ENCODE measurements around the gene POLDIP2. TPM values are rescaled to one million over a fixed set of nuclear protein-coding genes. Genes with fewer than 3 reads are reported as not detected.

POLDIP2 gene
- total RNA-seq, 1 donor from 2014 or later: 103 TPM

- no peak overlapping the region for H3K4me3 ChIP-seq (ENCODE audit: low read depth, low read length)
Observed at GRCh38 chr17:28381141-28381825, 24.0 kb upstream of the POLDIP2 start.

DNA sequence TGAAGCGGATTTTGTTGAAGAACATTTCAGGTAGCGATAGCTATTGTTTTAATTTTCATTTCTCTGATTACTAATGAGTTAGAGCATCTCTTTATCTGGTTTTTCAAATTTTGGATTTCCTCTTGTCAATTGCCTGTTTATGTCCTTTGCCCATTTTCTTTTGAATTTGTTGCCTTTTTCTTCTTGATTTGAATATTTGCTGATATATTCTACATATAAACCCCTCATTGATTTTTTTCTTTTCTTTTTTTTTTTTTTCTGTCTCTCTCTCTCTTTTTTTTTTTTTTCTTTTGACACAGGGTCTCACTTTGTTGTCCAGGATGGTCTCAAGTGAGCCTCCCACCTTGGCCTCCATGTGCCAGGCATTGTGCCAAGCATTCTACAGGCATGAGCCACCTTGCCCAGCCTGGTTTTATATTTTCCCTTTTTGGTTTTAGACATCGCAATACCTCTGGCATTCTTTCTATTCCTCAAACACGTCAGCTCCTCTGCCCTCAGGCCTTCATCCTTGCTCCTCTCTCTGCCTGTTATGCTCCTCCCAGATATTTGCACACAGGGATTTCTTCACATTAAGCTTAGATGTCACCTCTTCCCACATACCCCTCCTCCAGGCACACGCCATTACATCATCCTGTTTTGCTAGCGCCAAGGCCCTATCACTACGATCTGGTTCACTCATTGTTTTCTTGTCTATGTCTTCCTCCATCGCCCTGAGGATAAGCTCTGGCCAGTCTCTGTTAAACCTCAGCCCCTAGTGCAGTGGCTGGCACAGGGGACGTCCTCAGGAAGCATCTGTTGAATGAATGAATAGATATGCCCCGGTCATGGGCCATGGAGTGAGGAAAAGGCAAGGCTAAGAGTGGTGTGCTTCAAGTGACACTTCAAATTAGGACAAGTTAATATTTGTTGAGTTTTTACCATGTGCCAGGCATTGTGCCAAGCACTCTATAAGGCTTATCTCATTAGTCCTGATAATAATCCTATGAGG is 22.8 kb upstream of the POLDIP2 start:
- Histone ChIP-seq H3K36me3 (ENCODE audit: control insufficient read depth, insufficient read depth, low read length) (no peaks in the 10 kb centered on the region), H3K27me3 (ENCODE audit: control insufficient read depth, insufficient read depth, low read length) (peaks cover 34% of the 10 kb centered on the region), H3K4me3 (ENCODE audit: low read depth, low read length) (no peak overlapping the region)
- DNase-seq (ENCODE audit: low read depth): no peak
- no peak for TF ChIP-seq CTCF (IDR thresholded peaks at IDR 0.05; ENCODE audit: insufficient read depth, low read length, poor library complexity, severe bottlenecking)

More at GRCh38 chr17:28381141-28381825, 24.0 kb upstream of the POLDIP2 start:
- no peaks in the 10 kb centered on the region for H3K36me3 ChIP-seq (ENCODE audit: control insufficient read depth, insufficient read depth, low read length)
- no peak for DNase-seq (ENCODE audit: low read depth)
- peaks cover 38% of the 10 kb centered on the region for H3K27me3 ChIP-seq (ENCODE audit: control insufficient read depth, insufficient read depth, low read length)
- TF ChIP-seq CTCF (IDR thresholded peaks at IDR 0.05; ENCODE audit: insufficient read depth, low read length, poor library complexity, severe bottlenecking): peak; percentile 61

DNA sequence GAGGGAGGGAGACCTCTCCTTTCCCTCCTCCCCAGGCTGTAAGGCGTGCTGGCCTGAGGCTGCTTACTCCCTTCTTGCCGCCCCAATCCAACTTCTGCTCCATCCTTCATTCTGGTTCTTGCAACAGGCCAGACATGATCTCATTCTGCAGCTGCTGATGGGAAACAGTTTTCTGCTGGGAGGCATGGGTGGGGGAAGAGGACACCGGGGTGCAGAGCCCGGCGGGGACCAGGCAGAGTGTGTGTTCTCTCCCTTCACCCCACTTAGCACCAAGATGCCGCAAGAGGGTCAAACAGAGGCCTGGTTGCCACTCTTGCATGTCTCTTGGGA is 15.6 kb upstream of the POLDIP2 start:
- Histone ChIP-seq H3K36me3 (ENCODE audit: control insufficient read depth, insufficient read depth, low read length) (no peaks in the 10 kb centered on the region), H3K4me3 (ENCODE audit: low read depth, low read length) (no peak overlapping the region), H3K27me3 (ENCODE audit: control insufficient read depth, insufficient read depth, low read length) (peaks cover 11% of the 10 kb centered on the region)
- no peak for TF ChIP-seq CTCF (IDR thresholded peaks at IDR 0.05; ENCODE audit: insufficient read depth, low read length, poor library complexity, severe bottlenecking)
- no peak for DNase-seq (ENCODE audit: low read depth)

DNA sequence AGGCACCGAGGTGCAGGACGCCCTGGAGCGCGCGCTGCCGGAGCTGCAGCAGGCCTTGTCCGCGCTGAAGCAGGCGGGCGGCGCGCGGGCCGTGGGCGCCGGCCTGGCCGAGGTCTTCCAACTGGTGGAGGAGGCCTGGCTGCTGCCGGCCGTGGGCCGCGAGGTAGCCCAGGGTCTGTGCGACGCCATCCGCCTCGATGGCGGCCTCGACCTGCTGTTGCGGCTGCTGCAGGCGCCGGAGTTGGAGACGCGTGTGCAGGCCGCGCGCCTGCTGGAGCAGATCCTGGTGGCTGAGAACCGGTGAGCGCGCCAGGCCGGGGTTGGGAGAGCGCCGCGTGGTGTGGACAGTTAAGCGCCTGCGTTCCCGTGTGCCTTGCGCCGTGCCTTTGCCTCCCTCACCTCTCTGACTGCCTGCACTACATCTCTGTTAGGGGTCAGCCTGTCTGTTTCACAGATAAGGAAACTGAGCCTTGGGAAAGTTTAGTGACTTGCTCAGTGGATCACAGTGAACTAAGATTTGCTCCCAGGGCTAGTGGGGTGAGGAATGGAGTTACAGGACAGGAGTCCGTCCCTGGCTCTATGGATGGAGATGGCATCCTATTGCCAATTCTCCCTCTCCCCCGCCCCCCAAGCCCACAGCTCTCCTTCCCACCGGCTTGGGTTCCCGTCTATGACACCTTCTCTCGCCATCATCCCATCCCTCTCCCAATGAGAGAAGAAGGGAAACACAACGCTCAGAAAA is 15.0 kb upstream of the POLDIP2 start:
- Histone ChIP-seq H3K36me3 (ENCODE audit: control insufficient read depth, insufficient read depth, low read length) (no peaks in the 10 kb centered on the region), H3K4me3 (ENCODE audit: low read depth, low read length) (peak overlapping the region; percentile 35), H3K27me3 (ENCODE audit: control insufficient read depth, insufficient read depth, low read length) (peaks cover 11% of the 10 kb centered on the region)
- DNase-seq (ENCODE audit: low read depth): no peak
- no peak for TF ChIP-seq CTCF (IDR thresholded peaks at IDR 0.05; ENCODE audit: insufficient read depth, low read length, poor library complexity, severe bottlenecking)

DNA sequence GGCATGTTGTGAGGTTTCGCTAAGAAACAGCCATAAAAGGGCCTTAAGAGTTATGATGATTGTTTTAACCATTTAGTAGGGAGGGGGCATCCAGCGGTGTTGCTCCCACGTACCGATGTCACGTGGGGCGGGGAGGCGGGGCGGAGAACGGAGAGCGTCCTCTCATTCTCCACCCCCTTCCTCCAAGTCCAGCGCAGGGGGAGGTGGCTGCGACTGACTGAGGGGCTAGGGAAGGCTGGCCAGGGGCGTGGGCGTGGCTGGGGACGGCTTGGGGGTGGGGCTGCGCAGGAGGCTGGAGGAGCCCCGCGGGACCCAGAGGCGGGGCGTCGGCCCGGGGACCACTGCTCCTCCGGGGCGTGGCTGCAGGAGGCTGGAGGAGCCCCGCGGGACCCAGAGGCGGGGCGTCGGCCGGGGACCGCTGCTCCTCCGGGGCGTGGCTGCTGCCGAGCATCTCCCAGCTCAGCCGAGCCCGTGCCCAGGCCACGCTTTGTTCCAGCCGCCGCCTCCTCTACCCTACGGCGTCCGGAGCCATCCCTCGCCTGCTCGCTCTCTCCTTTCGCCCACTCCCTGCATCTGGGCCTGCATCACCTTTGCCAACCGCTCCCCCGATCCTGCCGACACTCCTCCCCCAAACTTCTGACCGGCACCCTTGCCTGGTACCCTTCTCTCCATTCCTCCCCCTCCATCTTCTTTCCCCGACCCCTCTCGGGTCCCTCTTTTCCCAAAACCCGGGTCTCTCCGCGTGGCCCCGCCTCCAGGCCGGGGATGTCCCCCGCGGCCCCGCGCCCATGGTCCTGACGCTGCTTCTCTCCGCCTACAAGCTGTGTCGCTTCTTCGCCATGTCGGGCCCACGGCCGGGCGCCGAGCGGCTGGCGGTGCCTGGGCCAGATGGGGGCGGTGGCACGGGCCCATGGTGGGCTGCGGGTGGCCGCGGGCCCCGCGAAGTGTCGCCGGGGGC is 14.2 kb upstream of the POLDIP2 start, which contains the start of gene SARM1:
Gene SARM1, plus strand, starts transcription at position 450 of the 958 bp plus-strand sequence. Its CDS starts 339 bp downstream, at position 789.
- TF ChIP-seq CTCF (IDR thresholded peaks at IDR 0.05; ENCODE audit: insufficient read depth, low read length, poor library complexity, severe bottlenecking): no peak
- no peaks in the 10 kb centered on the region for H3K36me3 ChIP-seq (ENCODE audit: control insufficient read depth, insufficient read depth, low read length)
- DNase-seq (ENCODE audit: low read depth): no peak
- H3K4me3 ChIP-seq (ENCODE audit: low read depth, low read length): peak within 1 kb of the TSS; percentile 35
- H3K27me3 ChIP-seq (ENCODE audit: control insufficient read depth, insufficient read depth, low read length): peaks cover 11% of the 10 kb centered on the region

All from kidney epithelial cell (primary cell).